Measurements from ENCODE around the gene HSPA4L.

DNA sequence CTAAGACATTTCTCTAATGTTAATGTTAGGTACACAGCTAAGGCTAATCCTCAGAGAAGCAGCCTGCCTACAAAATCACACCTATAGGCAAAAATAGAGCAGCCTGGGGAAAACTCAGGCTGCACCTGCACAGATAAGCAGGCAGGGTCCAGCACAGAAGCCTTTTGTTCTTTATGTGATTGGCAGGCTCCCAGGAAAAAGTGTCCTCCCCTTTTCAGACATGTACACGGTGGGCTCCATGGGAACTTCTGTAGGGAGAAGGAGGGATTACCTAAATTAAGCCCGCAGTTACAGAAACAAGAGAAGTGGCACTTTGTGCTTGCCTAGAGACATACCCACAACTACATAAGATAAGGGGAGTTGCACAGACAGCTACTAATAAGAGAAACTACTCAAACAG lies 4.0 kb upstream of the HSPA4L start:
- TF ChIP-seq, protein P1, sequence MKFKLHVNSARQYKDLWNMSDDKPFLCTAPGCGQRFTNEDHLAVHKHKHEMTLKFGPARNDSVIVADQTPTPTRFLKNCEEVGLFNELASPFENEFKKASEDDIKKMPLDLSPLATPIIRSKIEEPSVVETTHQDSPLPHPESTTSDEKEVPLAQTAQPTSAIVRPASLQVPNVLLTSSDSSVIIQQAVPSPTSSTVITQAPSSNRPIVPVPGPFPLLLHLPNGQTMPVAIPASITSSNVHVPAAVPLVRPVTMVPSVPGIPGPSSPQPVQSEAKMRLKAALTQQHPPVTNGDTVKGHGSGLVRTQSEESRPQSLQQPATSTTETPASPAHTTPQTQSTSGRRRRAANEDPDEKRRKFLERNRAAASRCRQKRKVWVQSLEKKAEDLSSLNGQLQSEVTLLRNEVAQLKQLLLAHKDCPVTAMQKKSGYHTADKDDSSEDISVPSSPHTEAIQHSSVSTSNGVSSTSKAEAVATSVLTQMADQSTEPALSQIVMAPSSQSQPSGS (IDR thresholded peaks at IDR 0.05; ENCODE audit: low read length) = no peak
- no peak for TF ChIP-seq POLR2A (IDR thresholded peaks at IDR 0.05; ENCODE audit: low read depth, low read length)
- TF ChIP-seq, protein P2, sequence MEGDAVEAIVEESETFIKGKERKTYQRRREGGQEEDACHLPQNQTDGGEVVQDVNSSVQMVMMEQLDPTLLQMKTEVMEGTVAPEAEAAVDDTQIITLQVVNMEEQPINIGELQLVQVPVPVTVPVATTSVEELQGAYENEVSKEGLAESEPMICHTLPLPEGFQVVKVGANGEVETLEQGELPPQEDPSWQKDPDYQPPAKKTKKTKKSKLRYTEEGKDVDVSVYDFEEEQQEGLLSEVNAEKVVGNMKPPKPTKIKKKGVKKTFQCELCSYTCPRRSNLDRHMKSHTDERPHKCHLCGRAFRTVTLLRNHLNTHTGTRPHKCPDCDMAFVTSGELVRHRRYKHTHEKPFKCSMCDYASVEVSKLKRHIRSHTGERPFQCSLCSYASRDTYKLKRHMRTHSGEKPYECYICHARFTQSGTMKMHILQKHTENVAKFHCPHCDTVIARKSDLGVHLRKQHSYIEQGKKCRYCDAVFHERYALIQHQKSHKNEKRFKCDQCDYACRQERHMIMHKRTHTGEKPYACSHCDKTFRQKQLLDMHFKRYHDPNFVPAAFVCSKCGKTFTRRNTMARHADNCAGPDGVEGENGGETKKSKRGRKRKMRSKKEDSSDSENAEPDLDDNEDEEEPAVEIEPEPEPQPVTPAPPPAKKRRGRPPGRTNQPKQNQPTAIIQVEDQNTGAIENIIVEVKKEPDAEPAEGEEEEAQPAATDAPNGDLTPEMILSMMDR (IDR thresholded peaks at IDR 0.05 in 2 of 3, conservative IDR thresholded peaks at IDR 0.05 in 1 of 3; ENCODE audit: control insufficient read depth in 2 of 3, extremely low read depth in 1 of 3, insufficient read depth in 1 of 3, low read depth in 3 of 3, low read length in 3 of 3) = no peak
- TF ChIP-seq, protein P3, sequence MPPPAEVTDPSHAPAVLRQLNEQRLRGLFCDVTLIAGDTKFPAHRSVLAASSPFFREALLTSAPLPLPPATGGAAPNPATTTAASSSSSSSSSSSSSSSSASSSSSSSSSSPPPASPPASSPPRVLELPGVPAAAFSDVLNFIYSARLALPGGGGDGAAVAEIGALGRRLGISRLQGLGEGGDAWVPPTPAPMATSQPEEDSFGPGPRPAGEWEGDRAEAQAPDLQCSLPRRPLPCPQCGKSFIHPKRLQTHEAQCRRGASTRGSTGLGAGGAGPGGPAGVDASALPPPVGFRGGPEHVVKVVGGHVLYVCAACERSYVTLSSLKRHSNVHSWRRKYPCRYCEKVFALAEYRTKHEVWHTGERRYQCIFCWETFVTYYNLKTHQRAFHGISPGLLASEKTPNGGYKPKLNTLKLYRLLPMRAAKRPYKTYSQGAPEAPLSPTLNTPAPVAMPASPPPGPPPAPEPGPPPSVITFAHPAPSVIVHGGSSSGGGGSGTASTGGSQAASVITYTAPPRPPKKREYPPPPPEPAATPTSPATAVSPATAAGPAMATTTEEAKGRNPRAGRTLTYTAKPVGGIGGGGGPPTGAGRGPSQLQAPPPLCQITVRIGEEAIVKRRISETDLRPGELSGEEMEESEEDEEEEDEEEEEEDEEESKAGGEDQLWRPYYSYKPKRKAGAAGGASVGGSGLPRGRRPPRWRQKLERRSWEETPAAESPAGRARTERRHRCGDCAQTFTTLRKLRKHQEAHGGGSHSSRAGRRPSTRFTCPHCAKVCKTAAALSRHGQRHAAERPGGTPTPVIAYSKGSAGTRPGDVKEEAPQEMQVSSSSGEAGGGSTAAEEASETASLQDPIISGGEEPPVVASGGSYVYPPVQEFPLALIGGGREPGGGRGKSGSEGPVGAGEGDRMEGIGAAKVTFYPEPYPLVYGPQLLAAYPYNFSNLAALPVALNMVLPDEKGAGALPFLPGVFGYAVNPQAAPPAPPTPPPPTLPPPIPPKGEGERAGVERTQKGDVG (CRISPR knock-in tag; IDR thresholded peaks at IDR 0.05) = no peak
- TF ChIP-seq MXI1 (IDR thresholded peaks at IDR 0.05; ENCODE audit: low read depth, low read length) = no peak
- no peak for TF ChIP-seq EP300 (IDR thresholded peaks at IDR 0.05; ENCODE audit: borderline replicate concordance in 1 of 2, control insufficient read depth in 1 of 2, low read depth in 2 of 2, low read length in 2 of 2)
